Measurements from ENCODE around the gene BTLA. TPM values are rescaled to one million over a fixed set of nuclear protein-coding genes. Genes with fewer than 3 reads are reported as not detected.

The BTLA gene
- total RNA-seq, 5 donors from 2014 or later (not counting 1 experiment from before 2014, with no cell fraction given), result 11.5 to 16.9 (median 15.2) TPM

DNA sequence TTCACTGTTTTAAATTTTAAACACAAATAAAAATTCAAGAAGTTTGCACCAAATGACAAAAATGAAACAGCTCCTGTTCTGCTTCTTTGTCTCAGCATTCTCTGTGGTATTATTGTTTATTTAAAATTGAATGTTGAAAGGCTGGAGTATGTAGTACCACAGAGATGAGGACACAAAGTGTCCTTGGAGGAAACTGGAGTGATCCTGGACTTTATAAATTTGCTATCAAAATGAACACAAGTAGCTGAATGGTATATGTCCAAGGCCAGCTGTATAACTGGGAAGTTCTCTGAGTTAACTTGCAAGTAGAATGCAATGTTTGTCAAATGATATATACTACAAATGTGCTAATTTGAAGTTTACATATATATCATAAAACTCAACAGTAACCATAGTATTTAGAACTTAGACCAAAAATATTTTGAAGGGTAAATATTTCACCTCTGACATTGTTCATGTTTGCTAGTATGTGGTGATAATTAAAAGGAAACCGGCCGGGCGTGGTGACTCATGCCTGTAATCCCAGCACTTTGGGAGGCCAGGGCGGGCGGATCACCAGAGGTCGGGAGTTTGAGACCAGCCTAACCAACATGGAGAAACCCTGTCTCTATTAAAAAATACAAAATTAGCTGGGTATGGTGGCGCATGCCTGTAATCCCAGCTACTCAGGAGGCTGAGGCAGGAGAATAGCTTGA lies 12.3 kb downstream of the BTLA start:
- peaks cover 15 to 34% of the 10 kb centered on the region in 2 experiments for H3K4me1 ChIP-seq (ENCODE audit: control insufficient read depth in 1 of 2, extremely low read depth in 1 of 2, insufficient read depth in 2 of 2, low read length in 2 of 2)
- POLR2A ChIA-PET, result interaction anchor here in 1 of 2 donors (0.6 kb wide), 1 partner anchor 12 kb away, joined by 3 read pairs; no protein-coding TSS in a partner anchor

DNA sequence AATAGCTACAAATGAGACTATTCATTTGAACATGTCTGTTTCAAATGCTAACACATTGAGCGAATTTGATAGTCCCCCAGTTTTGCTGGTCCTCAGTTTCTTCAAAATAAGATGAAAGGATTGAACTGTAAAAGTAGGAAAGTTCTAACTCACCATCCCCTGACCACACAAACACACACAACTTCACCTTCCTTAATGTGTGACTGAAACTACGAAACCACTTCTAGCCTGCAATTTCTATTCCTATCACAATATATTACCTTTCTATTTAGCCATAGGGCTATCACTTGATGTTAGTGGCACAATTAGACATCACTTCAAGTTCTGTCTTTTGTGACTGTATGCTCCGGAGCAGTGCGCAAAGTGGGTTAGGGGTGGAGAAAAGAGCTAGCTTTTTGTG lies 14.9 kb downstream of the BTLA start:
- ChIA-PET POLR2A (interaction anchor here in 1 of 2 donors (0.7 kb wide), 1 partner anchor 358 kb away, joined by 4 read pairs; no protein-coding TSS in a partner anchor), CTCF (no interaction called here)

More for the DNA sequence above, 12.3 kb downstream of the BTLA start:
- no peaks in the 10 kb centered on the region for H3K9me3 ChIP-seq
- H3K36me3 ChIP-seq (ENCODE audit: control insufficient read depth in 2 of 2, extremely low read depth in 1 of 2, insufficient read depth in 1 of 2, low read length in 1 of 2), result no peaks in the 10 kb centered on the region
- H3K4me3 Mint-ChIP-seq, result no peak overlapping the region
- H3K4me1 Mint-ChIP-seq, result peaks cover 69 to 75% (median 72%) of the 10 kb centered on the region in 3 donors
- H3K27me3 Mint-ChIP-seq, result no peaks in the 10 kb centered on the region
- DNase-seq (no peak), ATAC-seq (replicated peaks in 1 of 4) (no peak)
- no peak overlapping the region for H3K4me3 ChIP-seq (ENCODE audit: control insufficient read depth in 1 of 2, extremely low read depth in 1 of 2, low read length in 1 of 2)
- H3K27ac ChIP-seq (ENCODE audit: low read length), result no peak overlapping the region
- peak overlapping the region in 1 of 2 donors; percentile 39 for H3K27ac Mint-ChIP-seq
- no peaks in the 10 kb centered on the region for H3K9me3 Mint-ChIP-seq
- peaks cover 34% of the 10 kb centered on the region for H3K36me3 Mint-ChIP-seq
- CTCF ChIA-PET, result no interaction called here
- H3K27me3 ChIP-seq (replicated peaks in 1 of 2; ENCODE audit: control insufficient read depth in 2 of 2, extremely low read depth in 1 of 2, insufficient read depth in 2 of 2, low read length in 1 of 2), result no peaks in the 10 kb centered on the region
- 67% methylated on average over 3 of the region's 7 CpGs for WGBS (ENCODE audit: insufficient coverage)

GRCh38 chr3:112482675-112483074 lies 16.6 kb downstream of the BTLA start:
- Histone ChIP-seq H3K27me3 (replicated peaks in 1 of 2; ENCODE audit: control insufficient read depth in 2 of 2, extremely low read depth in 1 of 2, insufficient read depth in 2 of 2, low read length in 1 of 2) (no peaks in the 10 kb centered on the region), H3K36me3 (ENCODE audit: control insufficient read depth in 2 of 2, extremely low read depth in 1 of 2, insufficient read depth in 1 of 2, low read length in 1 of 2) (peaks cover 0 to 8% of the 10 kb centered on the region in 2 donors), H3K4me1 (ENCODE audit: control insufficient read depth in 1 of 2, extremely low read depth in 1 of 2, insufficient read depth in 2 of 2, low read length in 2 of 2) (peaks cover 11 to 14% of the 10 kb centered on the region in 2 experiments), H3K4me3 (ENCODE audit: control insufficient read depth in 1 of 2, extremely low read depth in 1 of 2, low read length in 1 of 2) (no peak overlapping the region), H3K27ac (ENCODE audit: low read length) (peak overlapping the region; percentile 7), H3K9me3 (no peaks in the 10 kb centered on the region)
- no peak for ATAC-seq (replicated peaks in 1 of 4)
- Mint-ChIP-seq H3K36me3 (peaks cover 48% of the 10 kb centered on the region), H3K4me1 (peaks cover 62 to 68% (median 68%) of the 10 kb centered on the region in 3 donors), H3K9me3 (peaks cover 0 to 5% (median 0%) of the 10 kb centered on the region in 3 donors), H3K4me3 (peak overlapping the region in 2 of 3 donors; percentile 31 to 34), H3K27me3 (no peaks in the 10 kb centered on the region), H3K27ac (peak overlapping the region; percentile 58 to 85)
- ChIA-PET CTCF (interaction anchor here in 1 of 2 donors (0.6 kb wide), 1 partner anchor 442 kb away, joined by 4 read pairs; no protein-coding TSS in a partner anchor), POLR2A (interaction anchor here in 1 of 2 donors (0.6 kb wide), 1 partner anchor 133 kb away, joined by 3 read pairs; no protein-coding TSS in a partner anchor)
- no peak for DNase-seq
- WGBS (ENCODE audit: insufficient coverage), result no CpG with 5 or more reads among the region's 1 CpG

More for the DNA sequence above, 14.9 kb downstream of the BTLA start:
- H3K4me3 ChIP-seq (ENCODE audit: control insufficient read depth in 1 of 2, extremely low read depth in 1 of 2, low read length in 1 of 2), result no peak overlapping the region
- no peaks in the 10 kb centered on the region for H3K27me3 Mint-ChIP-seq
- peaks cover 67 to 75% (median 71%) of the 10 kb centered on the region in 3 donors for H3K4me1 Mint-ChIP-seq
- H3K4me3 Mint-ChIP-seq, result no peak overlapping the region
- WGBS (ENCODE audit: insufficient coverage), result 80% methylated on average over 1 of the region's 4 CpGs
- ATAC-seq (replicated peaks in 1 of 4) (no peak), DNase-seq (no peak)
- no peaks in the 10 kb centered on the region for H3K9me3 ChIP-seq
- no peak overlapping the region for H3K27ac ChIP-seq (ENCODE audit: low read length)
- H3K4me1 ChIP-seq (ENCODE audit: control insufficient read depth in 1 of 2, extremely low read depth in 1 of 2, insufficient read depth in 2 of 2, low read length in 2 of 2), result peaks cover 11 to 15% of the 10 kb centered on the region in 2 experiments
- H3K36me3 Mint-ChIP-seq, result peaks cover 45% of the 10 kb centered on the region
- peaks cover 0 to 5% (median 0%) of the 10 kb centered on the region in 3 donors for H3K9me3 Mint-ChIP-seq
- H3K27ac Mint-ChIP-seq, result peak overlapping the region; percentile 53 to 62
- no peaks in the 10 kb centered on the region for H3K27me3 ChIP-seq (replicated peaks in 1 of 2; ENCODE audit: control insufficient read depth in 2 of 2, extremely low read depth in 1 of 2, insufficient read depth in 2 of 2, low read length in 1 of 2)
- no peaks in the 10 kb centered on the region for H3K36me3 ChIP-seq (ENCODE audit: control insufficient read depth in 2 of 2, extremely low read depth in 1 of 2, insufficient read depth in 1 of 2, low read length in 1 of 2)

GRCh38 chr3:112481302-112481721 lies 18.0 kb downstream of the BTLA start:
- H3K4me1 Mint-ChIP-seq, result peaks cover 55 to 64% (median 59%) of the 10 kb centered on the region in 3 donors
- H3K27ac Mint-ChIP-seq, result peak overlapping the region; percentile 46
- H3K9me3 Mint-ChIP-seq, result peaks cover 0 to 5% (median 0%) of the 10 kb centered on the region in 3 donors
- H3K36me3 ChIP-seq (ENCODE audit: control insufficient read depth in 2 of 2, extremely low read depth in 1 of 2, insufficient read depth in 1 of 2, low read length in 1 of 2), result peaks cover 0 to 8% of the 10 kb centered on the region in 2 donors
- H3K4me1 ChIP-seq (ENCODE audit: control insufficient read depth in 1 of 2, extremely low read depth in 1 of 2, insufficient read depth in 2 of 2, low read length in 2 of 2), result peaks cover 11 to 12% of the 10 kb centered on the region in 2 experiments
- H3K4me3 ChIP-seq (ENCODE audit: control insufficient read depth in 1 of 2, extremely low read depth in 1 of 2, low read length in 1 of 2), result no peak overlapping the region
- POLR2A ChIA-PET, result interaction anchor here in 1 of 2 donors (0.6 kb wide), 1 partner anchor 20 kb away, joined by 10 read pairs; no protein-coding TSS in a partner anchor
- H3K4me3 Mint-ChIP-seq, result no peak overlapping the region
- no peaks in the 10 kb centered on the region for H3K27me3 ChIP-seq (replicated peaks in 1 of 2; ENCODE audit: control insufficient read depth in 2 of 2, extremely low read depth in 1 of 2, insufficient read depth in 2 of 2, low read length in 1 of 2)
- H3K9me3 ChIP-seq, result no peaks in the 10 kb centered on the region
- DNase-seq (no peak), ATAC-seq (replicated peaks in 1 of 4) (no peak)
- peaks cover 50% of the 10 kb centered on the region for H3K36me3 Mint-ChIP-seq
- H3K27me3 Mint-ChIP-seq, result no peaks in the 10 kb centered on the region
- CTCF ChIA-PET, result no interaction called here
- H3K27ac ChIP-seq (ENCODE audit: low read length), result no peak overlapping the region

DNA sequence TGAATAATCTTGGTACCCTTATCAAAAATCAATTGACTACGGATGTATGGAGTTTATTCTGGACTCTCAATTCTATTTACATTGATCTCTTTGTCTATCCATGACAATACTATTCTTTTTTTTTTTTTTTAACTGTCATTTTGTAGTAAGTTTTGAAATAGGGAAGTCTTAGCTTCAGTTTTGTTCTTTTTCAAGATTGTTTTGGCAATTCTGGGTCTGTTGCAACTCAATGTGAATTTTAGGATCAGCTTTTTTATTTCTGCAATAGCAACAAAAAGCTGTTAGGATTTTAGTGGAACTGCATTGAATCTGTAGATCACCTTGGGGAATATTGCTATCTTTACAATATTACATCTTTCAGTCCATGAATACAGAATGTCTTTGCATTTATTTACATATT lies 21.4 kb downstream of the BTLA start:
- Histone ChIP-seq H3K4me3 (ENCODE audit: control insufficient read depth in 1 of 2, extremely low read depth in 1 of 2, low read length in 1 of 2) (no peak overlapping the region), H3K9me3 (no peaks in the 10 kb centered on the region), H3K27me3 (replicated peaks in 1 of 2; ENCODE audit: control insufficient read depth in 2 of 2, extremely low read depth in 1 of 2, insufficient read depth in 2 of 2, low read length in 1 of 2) (no peaks in the 10 kb centered on the region), H3K4me1 (ENCODE audit: control insufficient read depth in 1 of 2, extremely low read depth in 1 of 2, insufficient read depth in 2 of 2, low read length in 2 of 2) (peaks cover 20 to 30% of the 10 kb centered on the region in 2 experiments), H3K27ac (ENCODE audit: low read length) (no peak overlapping the region), H3K36me3 (ENCODE audit: control insufficient read depth in 2 of 2, extremely low read depth in 1 of 2, insufficient read depth in 1 of 2, low read length in 1 of 2) (peaks cover 0 to 8% of the 10 kb centered on the region in 2 donors)
- WGBS (ENCODE audit: insufficient coverage), result no CpG with 5 or more reads among the region's 1 CpG
- Mint-ChIP-seq H3K36me3 (peaks cover 58% of the 10 kb centered on the region), H3K27ac (peak overlapping the region; percentile 19 to 48), H3K4me1 (peaks cover 69 to 76% (median 70%) of the 10 kb centered on the region in 3 donors), H3K27me3 (no peaks in the 10 kb centered on the region), H3K4me3 (no peak overlapping the region), H3K9me3 (peaks cover 0 to 9% (median 0%) of the 10 kb centered on the region in 3 donors)
- POLR2A ChIA-PET, result interaction anchor here (0.6 to 1.0 kb wide), 4 partner anchors 14 to 121 kb away, joined by 3 to 7 read pairs (median 4); no protein-coding TSS in a partner anchor
- CTCF ChIA-PET, result interaction anchor here in 1 of 2 donors (0.6 to 1.3 kb wide), 4 partner anchors 19 to 366 kb away, joined by 3 read pairs; no protein-coding TSS in a partner anchor
- DNase-seq (no peak), ATAC-seq (replicated peaks in 1 of 4) (no peak)

GRCh38 chr3:112476346-112476745 lies 22.9 kb downstream of the BTLA start:
- no CpG with 5 or more reads among the region's 1 CpG for WGBS (ENCODE audit: insufficient coverage)
- CTCF ChIA-PET, result no interaction called here
- Histone ChIP-seq H3K27me3 (replicated peaks in 1 of 2; ENCODE audit: control insufficient read depth in 2 of 2, extremely low read depth in 1 of 2, insufficient read depth in 2 of 2, low read length in 1 of 2) (no peaks in the 10 kb centered on the region), H3K36me3 (ENCODE audit: control insufficient read depth in 2 of 2, extremely low read depth in 1 of 2, insufficient read depth in 1 of 2, low read length in 1 of 2) (peaks cover 0 to 10% of the 10 kb centered on the region in 2 donors), H3K27ac (ENCODE audit: low read length) (no peak overlapping the region), H3K4me3 (ENCODE audit: control insufficient read depth in 1 of 2, extremely low read depth in 1 of 2, low read length in 1 of 2) (no peak overlapping the region), H3K4me1 (ENCODE audit: control insufficient read depth in 1 of 2, extremely low read depth in 1 of 2, insufficient read depth in 2 of 2, low read length in 2 of 2) (peaks cover 27 to 31% of the 10 kb centered on the region in 2 experiments), H3K9me3 (no peaks in the 10 kb centered on the region)
- Mint-ChIP-seq H3K9me3 (peaks cover 0 to 9% (median 0%) of the 10 kb centered on the region in 3 donors), H3K27me3 (no peaks in the 10 kb centered on the region), H3K36me3 (peaks cover 61% of the 10 kb centered on the region), H3K4me3 (no peak overlapping the region), H3K4me1 (peaks cover 68 to 75% (median 70%) of the 10 kb centered on the region in 3 donors), H3K27ac (no peak overlapping the region)
- ATAC-seq (replicated peaks in 1 of 4) (no peak), DNase-seq (no peak)
- POLR2A ChIA-PET, result interaction anchor here in 1 of 2 donors (0.6 to 1.0 kb wide), 2 partner anchors 22 to 90 kb away, joined by 4 to 18 read pairs; no protein-coding TSS in a partner anchor

Measured in T-cell (primary cell).